Measurements from ENCODE around the gene RFT1. TPM values are rescaled to one million over a fixed set of nuclear protein-coding genes. Genes with fewer than 3 reads are reported as not detected.

RFT1 gene
- total and polyA plus RNA-seq, 7 experiments from 2014 or later: 16.0 to 32.0 (median 24.1) TPM

GRCh38 chr3:53071882-53072431 is 58.3 kb downstream of the RFT1 start:
- H3K4me3 Mint-ChIP-seq: peak overlapping the region; percentile 90 to 97 (median 92)
- no peaks in the 10 kb centered on the region for H3K9me3 ChIP-seq (ENCODE audit: control insufficient read depth in 2 of 3, low read length in 3 of 3)
- H3K36me3 ChIP-seq (ENCODE audit: control insufficient read depth in 2 of 3, insufficient read depth in 3 of 3, low read length in 3 of 3): peaks cover 0 to 6% (median 0%) of the 10 kb centered on the region in 3 experiments
- intact Hi-C loops (cut with micrococcal nuclease): loop anchor here (1.0 to 5.0 kb wide), 17 partner anchors 26 to 600 kb away; partner anchors contain the start of genes SFMBT1 (in 2 of the 2), STIMATE (in 2 of the 2), GLT8D1 (in 1 of the 2) and NEK4 (in 1 of the 2)
- CTCF ChIA-PET: interaction anchor here (0.6 to 1.8 kb wide), 5 partner anchors 136 to 331 kb away, joined by 3 to 7 read pairs (median 6); no protein-coding TSS in a partner anchor
- H3K27ac Mint-ChIP-seq: peak overlapping the region; percentile 84 to 97 (median 95)
- no peak for ATAC-seq
- H3K9me3 Mint-ChIP-seq: no peaks in the 10 kb centered on the region
- H3K36me3 Mint-ChIP-seq: no peaks in the 10 kb centered on the region
- peaks cover 0 to 6% (median 0%) of the 10 kb centered on the region in 5 donors for H3K27me3 Mint-ChIP-seq
- H3K27me3 ChIP-seq (ENCODE audit: control insufficient read depth in 2 of 2, insufficient read depth in 2 of 2, low read length in 2 of 2): no peaks in the 10 kb centered on the region
- POLR2A ChIA-PET: interaction anchor here (4.5 kb wide), 1 partner anchor 26 kb away, joined by 22 read pairs; the partner anchor contains the start of gene SFMBT1
- H3K27ac ChIP-seq (ENCODE audit: low read depth, low read length): peak overlapping the region; percentile 79
- peak overlapping the region; percentile 82 for H3K4me3 ChIP-seq (ENCODE audit: low read length)
- peaks cover 9 to 15% of the 10 kb centered on the region in 2 donors for H3K4me1 ChIP-seq (ENCODE audit: control insufficient read depth in 2 of 2, insufficient read depth in 2 of 2, low read length in 2 of 2)
- peaks cover 12 to 24% (median 20%) of the 10 kb centered on the region in 7 donors for H3K4me1 Mint-ChIP-seq
- DNase-seq: no peak

GRCh38 chr3:53069422-53070068 is 60.7 kb downstream of the RFT1 start:
- DNase-seq: no peak
- POLR2A ChIA-PET: no interaction called here
- Histone ChIP-seq H3K4me3 (ENCODE audit: low read length) (no peak overlapping the region), H3K27me3 (ENCODE audit: control insufficient read depth in 2 of 2, insufficient read depth in 2 of 2, low read length in 2 of 2) (no peaks in the 10 kb centered on the region), H3K9me3 (ENCODE audit: control insufficient read depth in 2 of 3, low read length in 3 of 3) (no peaks in the 10 kb centered on the region), H3K36me3 (ENCODE audit: control insufficient read depth in 2 of 3, insufficient read depth in 3 of 3, low read length in 3 of 3) (no peaks in the 10 kb centered on the region), H3K27ac (ENCODE audit: low read depth, low read length) (no peak overlapping the region), H3K4me1 (ENCODE audit: control insufficient read depth in 2 of 2, insufficient read depth in 2 of 2, low read length in 2 of 2) (peaks cover 9 to 15% of the 10 kb centered on the region in 2 donors)
- H3K9me3 Mint-ChIP-seq: no peaks in the 10 kb centered on the region
- no peaks in the 10 kb centered on the region for H3K36me3 Mint-ChIP-seq
- H3K27ac Mint-ChIP-seq: peak overlapping the region in 2 of 9 donors; percentile 36 to 37
- CTCF ChIA-PET: interaction anchor here (0.7 to 1.8 kb wide), 2 partner anchors 18 to 127 kb away, joined by 3 to 4 read pairs; no protein-coding TSS in a partner anchor
- H3K27me3 Mint-ChIP-seq: peaks cover 0 to 15% (median 0%) of the 10 kb centered on the region in 5 donors
- no peak overlapping the region for H3K4me3 Mint-ChIP-seq
- intact Hi-C loops (cut with micrococcal nuclease): loop anchor here (5.0 kb wide), 3 partner anchors 37 to 597 kb away; no protein-coding TSS in a partner anchor
- ATAC-seq: no peak
- H3K4me1 Mint-ChIP-seq: peaks cover 12 to 22% (median 20%) of the 10 kb centered on the region in 7 donors

GRCh38 chr3:53068176-53068575 is 62.1 kb downstream of the RFT1 start:
- CTCF ChIA-PET: no interaction called here
- POLR2A ChIA-PET: no interaction called here

GRCh38 chr3:53067567-53067966 is 62.7 kb downstream of the RFT1 start:
- DNase-seq: no peak
- intact Hi-C loops (cut with micrococcal nuclease): no loop called here
- ATAC-seq: no peak
- Histone ChIP-seq H3K27me3 (ENCODE audit: control insufficient read depth in 2 of 2, insufficient read depth in 2 of 2, low read length in 2 of 2) (no peaks in the 10 kb centered on the region), H3K9me3 (ENCODE audit: control insufficient read depth in 2 of 3, low read length in 3 of 3) (no peaks in the 10 kb centered on the region), H3K36me3 (ENCODE audit: control insufficient read depth in 2 of 3, insufficient read depth in 3 of 3, low read length in 3 of 3) (no peaks in the 10 kb centered on the region), H3K4me3 (ENCODE audit: low read length) (no peak overlapping the region), H3K27ac (ENCODE audit: low read depth, low read length) (no peak overlapping the region), H3K4me1 (ENCODE audit: control insufficient read depth in 2 of 2, insufficient read depth in 2 of 2, low read length in 2 of 2) (peaks cover 9 to 15% of the 10 kb centered on the region in 2 donors)
- Mint-ChIP-seq H3K27me3 (peaks cover 0 to 26% (median 0%) of the 10 kb centered on the region in 5 donors), H3K9me3 (no peaks in the 10 kb centered on the region), H3K4me1 (peaks cover 4 to 14% (median 8%) of the 10 kb centered on the region in 7 donors), H3K27ac (no peak overlapping the region), H3K36me3 (no peaks in the 10 kb centered on the region), H3K4me3 (no peak overlapping the region)
- ChIA-PET CTCF (no interaction called here), POLR2A (no interaction called here)

More at GRCh38 chr3:53068176-53068575, 62.1 kb downstream of the RFT1 start:
- DNase-seq: no peak
- H3K4me3 ChIP-seq (ENCODE audit: low read length): no peak overlapping the region
- H3K36me3 ChIP-seq (ENCODE audit: control insufficient read depth in 2 of 3, insufficient read depth in 3 of 3, low read length in 3 of 3): no peaks in the 10 kb centered on the region
- H3K4me1 Mint-ChIP-seq: peaks cover 8 to 18% (median 13%) of the 10 kb centered on the region in 7 donors
- no peak overlapping the region for H3K27ac Mint-ChIP-seq
- no peak for ATAC-seq
- no peaks in the 10 kb centered on the region for H3K9me3 ChIP-seq (ENCODE audit: control insufficient read depth in 2 of 3, low read length in 3 of 3)
- intact Hi-C loops (cut with micrococcal nuclease): no loop called here
- H3K27me3 ChIP-seq (ENCODE audit: control insufficient read depth in 2 of 2, insufficient read depth in 2 of 2, low read length in 2 of 2): no peaks in the 10 kb centered on the region
- H3K9me3 Mint-ChIP-seq: no peaks in the 10 kb centered on the region
- H3K4me1 ChIP-seq (ENCODE audit: control insufficient read depth in 2 of 2, insufficient read depth in 2 of 2, low read length in 2 of 2): peaks cover 9 to 15% of the 10 kb centered on the region in 2 donors
- H3K4me3 Mint-ChIP-seq: no peak overlapping the region
- H3K36me3 Mint-ChIP-seq: no peaks in the 10 kb centered on the region
- H3K27ac ChIP-seq (ENCODE audit: low read depth, low read length): no peak overlapping the region
- peaks cover 0 to 22% (median 0%) of the 10 kb centered on the region in 5 donors for H3K27me3 Mint-ChIP-seq

- peak in 1 of 9 donors; percentile 6 for DNase-seq
- no peaks in the 10 kb centered on the region for H3K9me3 ChIP-seq (ENCODE audit: control insufficient read depth in 2 of 3, low read length in 3 of 3)
- no peak overlapping the region for H3K4me3 ChIP-seq (ENCODE audit: low read length)
- H3K4me1 Mint-ChIP-seq: peaks cover 0 to 7% (median 0%) of the 10 kb centered on the region in 7 donors
- no peak for ATAC-seq
- H3K4me1 ChIP-seq (ENCODE audit: control insufficient read depth in 2 of 2, insufficient read depth in 2 of 2, low read length in 2 of 2): no peaks in the 10 kb centered on the region
- H3K36me3 ChIP-seq (ENCODE audit: control insufficient read depth in 2 of 3, insufficient read depth in 3 of 3, low read length in 3 of 3): no peaks in the 10 kb centered on the region
- no peak overlapping the region for H3K27ac Mint-ChIP-seq
- H3K9me3 Mint-ChIP-seq: no peaks in the 10 kb centered on the region
- ChIA-PET CTCF (no interaction called here), POLR2A (no interaction called here)
- no peak overlapping the region for H3K27ac ChIP-seq (ENCODE audit: low read depth, low read length)
- intact Hi-C loops (cut with micrococcal nuclease): no loop called here
- H3K27me3 ChIP-seq (ENCODE audit: control insufficient read depth in 2 of 2, insufficient read depth in 2 of 2, low read length in 2 of 2): no peaks in the 10 kb centered on the region
- H3K36me3 Mint-ChIP-seq: no peaks in the 10 kb centered on the region
- peaks cover 0 to 41% (median 0%) of the 10 kb centered on the region in 5 donors for H3K27me3 Mint-ChIP-seq
- no peak overlapping the region for H3K4me3 Mint-ChIP-seq
Observed at GRCh38 chr3:53065841-53066480, 64.3 kb downstream of the RFT1 start.

GRCh38 chr3:53062905-53063304 is 67.3 kb downstream of the RFT1 start:
- no peaks in the 10 kb centered on the region for H3K4me1 Mint-ChIP-seq
- H3K4me3 ChIP-seq (ENCODE audit: low read length): no peak overlapping the region
- peaks cover 0 to 49% (median 0%) of the 10 kb centered on the region in 5 donors for H3K27me3 Mint-ChIP-seq
- H3K9me3 ChIP-seq (ENCODE audit: control insufficient read depth in 2 of 3, low read length in 3 of 3): no peaks in the 10 kb centered on the region
- H3K27ac ChIP-seq (ENCODE audit: low read depth, low read length): no peak overlapping the region
- ChIA-PET POLR2A (no interaction called here), CTCF (no interaction called here)
- ATAC-seq (no peak), DNase-seq (no peak)
- H3K27ac Mint-ChIP-seq: no peak overlapping the region
- H3K36me3 Mint-ChIP-seq: no peaks in the 10 kb centered on the region
- H3K36me3 ChIP-seq (ENCODE audit: control insufficient read depth in 2 of 3, insufficient read depth in 3 of 3, low read length in 3 of 3): no peaks in the 10 kb centered on the region
- H3K4me1 ChIP-seq (ENCODE audit: control insufficient read depth in 2 of 2, insufficient read depth in 2 of 2, low read length in 2 of 2): no peaks in the 10 kb centered on the region
- no peaks in the 10 kb centered on the region for H3K27me3 ChIP-seq (ENCODE audit: control insufficient read depth in 2 of 2, insufficient read depth in 2 of 2, low read length in 2 of 2)
- no peaks in the 10 kb centered on the region for H3K9me3 Mint-ChIP-seq
- no peak overlapping the region for H3K4me3 Mint-ChIP-seq
- intact Hi-C loops (cut with micrococcal nuclease): no loop called here
